ENCODE measurements around the gene LHCGR. TPM values are rescaled to one million over a fixed set of nuclear protein-coding genes. Genes with fewer than 3 reads are reported as not detected.

The LHCGR gene
- total RNA-seq, 3 donors from 2014 or later (not counting 1 experiment from before 2014, with no cell fraction given), result not detected

DNA sequence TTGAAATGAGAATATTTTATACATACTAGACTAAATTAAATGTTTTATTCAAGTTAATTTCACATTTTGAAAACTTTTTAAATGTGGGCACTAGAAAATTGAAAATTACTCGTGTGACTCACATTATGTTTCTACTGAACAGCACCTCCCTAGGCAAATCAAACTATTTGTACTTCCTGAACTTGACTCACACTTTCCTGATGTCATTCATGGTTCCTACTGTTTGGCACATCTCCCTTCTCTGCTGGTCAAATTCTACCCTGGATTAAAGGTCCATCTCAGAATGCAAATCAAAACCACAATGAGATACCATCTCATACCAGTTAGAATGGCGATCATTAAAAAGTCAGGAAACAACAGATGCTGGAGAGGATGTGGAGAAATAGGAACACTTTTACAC is 16.7 kb downstream of the LHCGR start:
- TF ChIP-seq, protein P1, sequence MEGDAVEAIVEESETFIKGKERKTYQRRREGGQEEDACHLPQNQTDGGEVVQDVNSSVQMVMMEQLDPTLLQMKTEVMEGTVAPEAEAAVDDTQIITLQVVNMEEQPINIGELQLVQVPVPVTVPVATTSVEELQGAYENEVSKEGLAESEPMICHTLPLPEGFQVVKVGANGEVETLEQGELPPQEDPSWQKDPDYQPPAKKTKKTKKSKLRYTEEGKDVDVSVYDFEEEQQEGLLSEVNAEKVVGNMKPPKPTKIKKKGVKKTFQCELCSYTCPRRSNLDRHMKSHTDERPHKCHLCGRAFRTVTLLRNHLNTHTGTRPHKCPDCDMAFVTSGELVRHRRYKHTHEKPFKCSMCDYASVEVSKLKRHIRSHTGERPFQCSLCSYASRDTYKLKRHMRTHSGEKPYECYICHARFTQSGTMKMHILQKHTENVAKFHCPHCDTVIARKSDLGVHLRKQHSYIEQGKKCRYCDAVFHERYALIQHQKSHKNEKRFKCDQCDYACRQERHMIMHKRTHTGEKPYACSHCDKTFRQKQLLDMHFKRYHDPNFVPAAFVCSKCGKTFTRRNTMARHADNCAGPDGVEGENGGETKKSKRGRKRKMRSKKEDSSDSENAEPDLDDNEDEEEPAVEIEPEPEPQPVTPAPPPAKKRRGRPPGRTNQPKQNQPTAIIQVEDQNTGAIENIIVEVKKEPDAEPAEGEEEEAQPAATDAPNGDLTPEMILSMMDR (IDR thresholded peaks at IDR 0.05), result no peak
- H3K27ac Mint-ChIP-seq, result no peak overlapping the region
- 0% methylated on average over 1 of the region's 2 CpGs for whole genome bisulfite sequencing (ENCODE audit: insufficient coverage)
- H3K36me3 Mint-ChIP-seq, result no peaks in the 10 kb centered on the region
- no peak overlapping the region for H3K4me3 Mint-ChIP-seq
- ATAC-seq (no peak), DNase-seq (no peak)
- intact Hi-C loops (cut with micrococcal nuclease), result no loop called here
- H3K4me1 Mint-ChIP-seq, result no peaks in the 10 kb centered on the region
- H3K9me3 Mint-ChIP-seq, result peaks cover 4 to 8% of the 10 kb centered on the region in 2 donors
- H3K27ac ChIP-seq (ENCODE audit: low read length), result no peak overlapping the region
- peaks cover 0 to 4% of the 10 kb centered on the region in 2 donors for H3K27me3 Mint-ChIP-seq (ENCODE audit: low read depth in 2 of 2)
- H3K4me3 ChIP-seq (ENCODE audit: low read length), result no peak overlapping the region
- no peaks in the 10 kb centered on the region for H3K9me3 ChIP-seq (ENCODE audit: control insufficient read depth, insufficient read depth, low read length)
- no peaks in the 10 kb centered on the region for H3K27me3 ChIP-seq (ENCODE audit: control insufficient read depth, insufficient read depth, low read length)
- H3K36me3 ChIP-seq (ENCODE audit: control insufficient read depth, insufficient read depth, low read length), result no peaks in the 10 kb centered on the region
- H3K4me1 ChIP-seq (ENCODE audit: control insufficient read depth, insufficient read depth, low read length), result no peaks in the 10 kb centered on the region

DNA sequence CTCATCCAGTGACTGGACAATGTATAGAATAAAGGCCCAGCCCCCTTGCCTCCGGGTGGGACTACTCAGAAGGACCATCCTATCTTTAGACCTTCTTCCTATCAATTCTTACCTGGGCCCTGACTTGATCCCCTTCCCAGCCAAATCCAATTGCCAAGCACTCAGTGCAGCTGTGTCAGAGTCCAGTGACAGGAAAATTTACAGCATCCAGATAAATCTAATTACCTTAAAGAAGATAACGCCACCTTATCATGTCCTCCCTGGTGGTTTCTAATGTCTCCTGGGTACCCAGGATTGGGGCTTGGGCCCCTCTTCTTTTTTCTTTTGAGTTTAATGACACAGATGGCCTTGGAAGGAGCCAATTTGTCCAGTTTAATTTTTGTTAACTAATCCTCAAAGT is 19.3 kb downstream of the LHCGR start:
- Histone ChIP-seq H3K4me1 (ENCODE audit: control insufficient read depth, insufficient read depth, low read length) (no peaks in the 10 kb centered on the region), H3K9me3 (ENCODE audit: control insufficient read depth, insufficient read depth, low read length) (no peaks in the 10 kb centered on the region), H3K27ac (ENCODE audit: low read length) (no peak overlapping the region), H3K27me3 (ENCODE audit: control insufficient read depth, insufficient read depth, low read length) (no peaks in the 10 kb centered on the region), H3K36me3 (ENCODE audit: control insufficient read depth, insufficient read depth, low read length) (no peaks in the 10 kb centered on the region), H3K4me3 (ENCODE audit: low read length) (no peak overlapping the region)
- H3K27me3 Mint-ChIP-seq (ENCODE audit: low read depth in 2 of 2), result peaks cover 0 to 4% of the 10 kb centered on the region in 2 donors
- peaks cover 4 to 8% of the 10 kb centered on the region in 2 donors for H3K9me3 Mint-ChIP-seq
- H3K36me3 Mint-ChIP-seq, result no peaks in the 10 kb centered on the region
- WGBS (ENCODE audit: insufficient coverage), result 93% methylated on average over 2 of the region's 2 CpGs
- ATAC-seq (no peak), DNase-seq (no peak)
- H3K4me1 Mint-ChIP-seq, result no peaks in the 10 kb centered on the region
- intact Hi-C loops (cut with micrococcal nuclease), result no loop called here
- H3K4me3 Mint-ChIP-seq, result no peak overlapping the region
- no peak overlapping the region for H3K27ac Mint-ChIP-seq
- TF ChIP-seq, protein P1 (IDR thresholded peaks at IDR 0.05), result no peak

DNA sequence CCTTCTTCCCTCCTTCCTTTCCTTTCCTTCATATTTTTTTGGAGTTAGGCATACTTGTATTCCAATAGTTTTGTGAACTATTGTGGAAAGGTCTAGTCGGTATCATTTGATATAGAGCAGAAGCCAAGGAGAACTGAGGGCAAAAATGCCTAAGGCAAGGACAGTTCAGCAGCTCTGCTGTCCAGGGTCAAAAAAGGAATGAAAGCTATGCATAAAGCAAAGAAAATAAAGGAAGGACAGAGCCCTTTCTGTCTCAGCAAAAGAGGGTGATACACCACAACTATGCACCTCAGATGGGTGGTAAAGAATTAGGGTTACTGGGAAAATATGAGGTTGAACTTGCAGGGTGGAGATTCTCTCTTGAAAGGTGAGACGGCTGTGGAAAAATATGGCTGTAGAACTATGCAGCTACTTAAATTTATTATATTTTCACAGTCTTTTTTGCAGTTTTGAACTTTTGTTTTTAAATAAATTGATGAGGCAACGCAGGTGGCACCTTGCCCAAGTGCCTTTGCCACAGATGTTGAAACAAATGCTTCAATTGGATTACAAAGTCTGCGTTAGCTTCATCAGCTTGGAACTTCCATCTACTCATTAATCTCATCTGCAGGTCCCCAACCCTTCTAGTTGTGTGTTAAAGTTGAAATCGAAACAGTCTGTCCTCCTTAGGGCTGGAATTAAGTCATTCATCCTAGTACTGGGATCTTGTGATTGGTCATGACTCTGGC is 20.8 kb downstream of the LHCGR start:
- Mint-ChIP-seq H3K27me3 (ENCODE audit: low read depth in 2 of 2) (peaks cover 0 to 7% of the 10 kb centered on the region in 2 donors), H3K9me3 (peaks cover 4 to 8% of the 10 kb centered on the region in 2 donors), H3K4me3 (no peak overlapping the region), H3K27ac (no peak overlapping the region), H3K4me1 (no peaks in the 10 kb centered on the region), H3K36me3 (no peaks in the 10 kb centered on the region)
- Histone ChIP-seq H3K36me3 (ENCODE audit: control insufficient read depth, insufficient read depth, low read length) (no peaks in the 10 kb centered on the region), H3K27ac (ENCODE audit: low read length) (no peak overlapping the region), H3K4me3 (ENCODE audit: low read length) (no peak overlapping the region), H3K4me1 (ENCODE audit: control insufficient read depth, insufficient read depth, low read length) (no peaks in the 10 kb centered on the region), H3K9me3 (ENCODE audit: control insufficient read depth, insufficient read depth, low read length) (no peaks in the 10 kb centered on the region), H3K27me3 (ENCODE audit: control insufficient read depth, insufficient read depth, low read length) (no peaks in the 10 kb centered on the region)
- 83% methylated on average over 4 of the region's 5 CpGs for WGBS (ENCODE audit: insufficient coverage)
- no peak for ATAC-seq
- DNase-seq, result no peak
- intact Hi-C loops (cut with micrococcal nuclease), result no loop called here
- TF ChIP-seq, protein P1 (IDR thresholded peaks at IDR 0.05), result no peak

DNA sequence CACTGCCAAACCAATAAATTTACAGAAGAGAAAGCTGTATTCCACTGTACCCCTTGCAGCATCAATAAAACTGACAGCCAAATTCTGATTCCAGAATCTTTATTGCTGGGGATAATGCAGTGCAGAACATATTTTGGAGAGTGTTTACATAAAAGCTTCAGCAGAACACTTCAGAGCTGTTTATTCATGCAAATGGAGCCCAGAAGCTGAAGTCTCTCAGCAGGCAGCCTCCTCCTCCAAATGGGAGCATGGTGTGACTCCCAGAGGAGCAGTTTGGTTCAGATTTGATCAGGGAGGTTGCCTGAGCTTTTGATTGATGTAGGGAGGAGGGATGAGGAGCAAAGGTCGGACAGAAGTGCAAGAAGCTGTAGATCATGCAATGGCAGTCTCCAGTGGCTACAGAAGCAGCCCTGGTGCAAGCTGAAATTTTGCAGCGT is 22.4 kb downstream of the LHCGR start:
- no peak overlapping the region for H3K4me3 Mint-ChIP-seq
- WGBS (ENCODE audit: insufficient coverage), result 14% methylated on average over 2 of the region's 2 CpGs
- H3K36me3 ChIP-seq (ENCODE audit: control insufficient read depth, insufficient read depth, low read length), result no peaks in the 10 kb centered on the region
- peaks cover 0 to 4% of the 10 kb centered on the region in 2 donors for H3K27me3 Mint-ChIP-seq (ENCODE audit: low read depth in 2 of 2)
- no peaks in the 10 kb centered on the region for H3K27me3 ChIP-seq (ENCODE audit: control insufficient read depth, insufficient read depth, low read length)
- H3K9me3 ChIP-seq (ENCODE audit: control insufficient read depth, insufficient read depth, low read length), result no peaks in the 10 kb centered on the region
- ATAC-seq (no peak), DNase-seq (no peak)
- no peak overlapping the region for H3K27ac Mint-ChIP-seq
- no peaks in the 10 kb centered on the region for H3K4me1 ChIP-seq (ENCODE audit: control insufficient read depth, insufficient read depth, low read length)
- H3K4me3 ChIP-seq (ENCODE audit: low read length), result no peak overlapping the region
- intact Hi-C loops (cut with micrococcal nuclease), result no loop called here
- peaks cover 1 to 4% of the 10 kb centered on the region in 2 donors for H3K9me3 Mint-ChIP-seq
- TF ChIP-seq, protein P1 (IDR thresholded peaks at IDR 0.05), result no peak
- no peaks in the 10 kb centered on the region for H3K36me3 Mint-ChIP-seq
- H3K27ac ChIP-seq (ENCODE audit: low read length), result no peak overlapping the region
- no peaks in the 10 kb centered on the region for H3K4me1 Mint-ChIP-seq
